Stimulated activated CD4-positive, alpha-beta T cell treated with anti-CD3 and anti-CD28 coated beads, TNF-alpha, amount 100 ng/mL, for 4 hours (primary cell): Measurements from ENCODE around the gene DSC2.
"Not testable (repeated sequence)": the region's sequence is repeated elsewhere in the genome, so short reads cannot be mapped to it uniquely, and the experiment has no call there.

ENCODE experiments used
- DNase-seq, 3 experiments: peaks; one replicate each; pipeline ENCODE4 v3.0.0-alpha.2; 2020; ENCODE audit warnings: low read depth in 3 of 3

DSC2 gene

GRCh38 chr18:31043709-31044108 lies 58.5 kb downstream of the DSC2 start:
- no peak for DNase-seq

GRCh38 chr18:31042406-31043181 lies 59.6 kb downstream of the DSC2 start, which contains the start of gene DSC3:
Gene DSC3, minus strand, starts transcription at chr18:31042742. Its CDS starts 82 bp downstream, at chr18:31042660.
- DNase-seq: no peak

- DNase-seq: no peak
These were observed 60.2 kb downstream of the DSC2 start for GRCh38 chr18:31042084-31042405.

- no peak for DNase-seq
These were observed 60.7 kb downstream of the DSC2 start for GRCh38 chr18:31041271-31042083.

- DNase-seq: no peak
These were observed 61.4 kb downstream of the DSC2 start for GRCh38 chr18:31040686-31041270.

- DNase-seq: no peak
These were observed 62.8 kb downstream of the DSC2 start for GRCh38 chr18:31039426-31039825.

- DNase-seq: not testable (repeated sequence)
These were observed 64.5 kb downstream of the DSC2 start for GRCh38 chr18:31037686-31038085.

GRCh38 chr18:31034541-31034940 lies 67.7 kb downstream of the DSC2 start:
- no peak for DNase-seq

- DNase-seq: no peak
These were observed 71.5 kb downstream of the DSC2 start for GRCh38 chr18:31030574-31031278.

- no peak for DNase-seq
These were observed 86.3 kb downstream of the DSC2 start for GRCh38 chr18:31015715-31016434.

- DNase-seq: not testable (repeated sequence)
These were observed 90.8 kb downstream of the DSC2 start for GRCh38 chr18:31011455-31011854.

- no peak for DNase-seq
These were observed 91.6 kb downstream of the DSC2 start for GRCh38 chr18:31010601-31011000.
